K562 (cell line): ENCODE results near the gene RAD51D. TPM values are rescaled to one million over a fixed set of nuclear protein-coding genes. Genes with fewer than 3 reads are reported as not detected.

Experiments
- CHCHD3 ChIP-seq: fragments of 250-450 bp; sonication (Bioruptor Pico); IDR thresholded peaks from 2 replicates; pipeline ENCODE4 v2.1.2; 2022; ENCODE audit warnings: mild to moderate bottlenecking
- DPF2 ChIP-seq: fragments of 450-650 bp; IDR thresholded peaks from 2 replicates; pipeline ENCODE4 v1.6.1; 2016
- EHMT2 ChIP-seq: fragments of 450-650 bp; IDR thresholded peaks from 2 replicates; pipeline ENCODE4 v1.6.1; 2018; ENCODE audit warnings: antibody characterized with exemption
- FOS ChIP-seq: IDR thresholded peaks from 3 replicates; pipeline ENCODE4 v1.6.1; 2011; ENCODE audit not compliant: insufficient read length; ENCODE audit errors: extremely low read depth
- FOXK1 ChIP-seq: sonication (generic); formaldehyde crosslinking; IDR thresholded peaks from 2 replicates; pipeline ENCODE4 v1.8.0; 2022; ENCODE audit warnings: missing genetic modification reagents, mild to moderate bottlenecking, borderline replicate concordance
- HOXB6 ChIP-seq: fragments of 250-450 bp; sonication (Bioruptor Pico); IDR thresholded peaks from 2 replicates; pipeline ENCODE4 v1.5.1; 2022; ENCODE audit warnings: mild to moderate bottlenecking, borderline replicate concordance
- MTA2 ChIP-seq: fragments of 450-650 bp; IDR thresholded peaks from 2 replicates; pipeline ENCODE4 v1.6.1; 2016; ENCODE audit warnings: low read depth
- MYC ChIP-seq, 2 experiments: fragments of 250-450 bp in 1 of 2; sonication (Bioruptor Pico) in 1 of 2; IDR thresholded peaks; 2 replicates each; pipeline versions ENCODE4 v1.5.1 to v1.6.1; 2012 to 2021; ENCODE audit warnings: low read depth in 2 of 2, borderline replicate concordance in 1 of 2, improper control_type of control experiment in 1 of 2, low read length in 1 of 2, mild to moderate bottlenecking in 1 of 2, moderate library complexity in 1 of 2
- NR4A1 ChIP-seq, 2 experiments: fragments of 250-450 bp in 1 of 2; fragments of 450-650 bp in 1 of 2; sonication (Bioruptor Pico) in 1 of 2; IDR thresholded peaks; 2 replicates each; pipeline versions ENCODE4 v1.4.0 to v1.6.1; 2016 to 2020; ENCODE audit warnings: mild to moderate bottlenecking in 2 of 2, missing compliant biosample characterization in 1 of 2, missing genetic modification characterization in 1 of 2, moderate library complexity in 1 of 2
- RBM34 ChIP-seq: fragments of 200-400 bp; formaldehyde crosslinking; IDR thresholded peaks from 2 replicates; pipeline ENCODE4 v1.6.1; 2018; ENCODE audit warnings: low read length, borderline replicate concordance; ENCODE audit not compliant: insufficient read depth
- TAF15 ChIP-seq: fragments of 200-400 bp; formaldehyde crosslinking; IDR thresholded peaks from 2 replicates; pipeline ENCODE4 v1.6.1; 2017; ENCODE audit warnings: mild to moderate bottlenecking, low read depth, low read length, moderate library complexity
- TBL1XR1 ChIP-seq, 2 experiments: IDR thresholded peaks; 2 replicates each; pipeline ENCODE4 v1.6.1; 2012; ENCODE audit warnings: improper control_type of control experiment in 2 of 2, low read length in 2 of 2, mild to moderate bottlenecking in 1 of 2
- ZBTB17 ChIP-seq: fragments of 450-650 bp; formaldehyde crosslinking; IDR thresholded peaks from 2 replicates; pipeline ENCODE4 v1.4.0; 2020; ENCODE audit warnings: mild to moderate bottlenecking
- ZC3H11A ChIP-seq: IDR thresholded peaks from 2 replicates; pipeline ENCODE4 v1.6.1; 2012; ENCODE audit warnings: low read depth, low read length, improper control_type of control experiment
- ZNF507 ChIP-seq: conservative IDR thresholded peaks from 2 replicates; pipeline ENCODE4 v1.6.1; 2017; ENCODE audit warnings: missing genetic modification characterization, missing compliant biosample characterization
- polyA plus RNA-seq, 8 experiments: library from polyadenylated mRNA; depleted of rRNA in 4 of 8; stranded (reverse) in 5 of 8; unstranded in 3 of 8; fragments of >200 nt; fragmentation: Nextera tagmentation in 2 of 8; fragmentation: Illumina TruSeq in 1 of 8; extraction: Ambion mirVana in 2 of 8; extraction: Trizol in 1 of 8; gene quantifications; 2 replicates each; pipeline versions ENCODE4 v1.2.1 to v1.2.3, GENCODE V29; 2011 to 2014; ENCODE audit warnings: inconsistent platforms in 1 of 8, missing spikeins in 1 of 8
- total RNA-seq, 7 experiments: library from RNA; depleted of rRNA in 6 of 7; stranded (reverse); fragments of >200 nt in 6 of 7; fragmentation: Illumina TruSeq in 2 of 7; extraction: Trizol in 2 of 7; gene quantifications; 2 replicates each; pipeline versions ENCODE4 v1.2.1 to v1.2.3, GENCODE V29; 2011 to 2021; ENCODE audit warnings: low replicate concordance in 1 of 7
- TF ChIP-seq, protein P1 (sequence below): fragments of 250-450 bp; sonication (Bioruptor Pico); IDR thresholded peaks from 2 replicates; pipeline ENCODE4 v1.8.0; 2021; ENCODE audit warnings: mild to moderate bottlenecking, moderate library complexity
- TF ChIP-seq, protein P2 (sequence below): fragments of 250-450 bp; sonication (Bioruptor Pico); IDR thresholded peaks from 2 replicates; pipeline ENCODE4 v1.8.0; 2022; ENCODE audit warnings: moderate library complexity, mild to moderate bottlenecking, inconsistent platforms
- TF ChIP-seq, protein P3 (sequence below): fragments of 200-800 bp; sonication (Bioruptor generic); IDR thresholded peaks from 2 replicates; pipeline ENCODE4 v1.6.1; 2016; ENCODE audit warnings: missing genetic modification characterization, missing compliant biosample characterization

RAD51D gene
- total and polyA plus RNA-seq, 9 of the 15 experiments (the other 6 are each of a cell fraction or from before 2014, with no cell fraction given), result 2.2 to 16.9 (median 8.7) TPM

- TF ChIP-seq, protein P1, sequence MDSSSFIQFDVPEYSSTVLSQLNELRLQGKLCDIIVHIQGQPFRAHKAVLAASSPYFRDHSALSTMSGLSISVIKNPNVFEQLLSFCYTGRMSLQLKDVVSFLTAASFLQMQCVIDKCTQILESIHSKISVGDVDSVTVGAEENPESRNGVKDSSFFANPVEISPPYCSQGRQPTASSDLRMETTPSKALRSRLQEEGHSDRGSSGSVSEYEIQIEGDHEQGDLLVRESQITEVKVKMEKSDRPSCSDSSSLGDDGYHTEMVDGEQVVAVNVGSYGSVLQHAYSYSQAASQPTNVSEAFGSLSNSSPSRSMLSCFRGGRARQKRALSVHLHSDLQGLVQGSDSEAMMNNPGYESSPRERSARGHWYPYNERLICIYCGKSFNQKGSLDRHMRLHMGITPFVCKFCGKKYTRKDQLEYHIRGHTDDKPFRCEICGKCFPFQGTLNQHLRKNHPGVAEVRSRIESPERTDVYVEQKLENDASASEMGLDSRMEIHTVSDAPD (CRISPR knock-in tag), result no peak
- TF ChIP-seq FOS, result no peak
- no peak for TF ChIP-seq HOXB6 (CRISPR knock-in tag)
- no peak for TF ChIP-seq MTA2
- no peak for TF ChIP-seq ZBTB17
- TF ChIP-seq, protein P2, sequence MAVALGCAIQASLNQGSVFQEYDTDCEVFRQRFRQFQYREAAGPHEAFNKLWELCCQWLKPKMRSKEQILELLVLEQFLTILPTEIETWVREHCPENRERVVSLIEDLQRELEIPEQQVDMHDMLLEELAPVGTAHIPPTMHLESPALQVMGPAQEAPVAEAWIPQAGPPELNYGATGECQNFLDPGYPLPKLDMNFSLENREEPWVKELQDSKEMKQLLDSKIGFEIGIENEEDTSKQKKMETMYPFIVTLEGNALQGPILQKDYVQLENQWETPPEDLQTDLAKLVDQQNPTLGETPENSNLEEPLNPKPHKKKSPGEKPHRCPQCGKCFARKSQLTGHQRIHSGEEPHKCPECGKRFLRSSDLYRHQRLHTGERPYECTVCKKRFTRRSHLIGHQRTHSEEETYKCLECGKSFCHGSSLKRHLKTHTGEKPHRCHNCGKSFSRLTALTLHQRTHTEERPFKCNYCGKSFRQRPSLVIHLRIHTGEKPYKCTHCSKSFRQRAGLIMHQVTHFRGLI (CRISPR knock-in tag), result no peak
- no peak for TF ChIP-seq ZC3H11A
- no peak for TF ChIP-seq CHCHD3
- no peak for TF ChIP-seq TAF15
- peak; percentile 81 for TF ChIP-seq MYC (IDR thresholded peaks at IDR 0.05; ENCODE audit: low read depth, low read length)
- peak; percentile 82; the same call in 1 of the 2 replicates for TF ChIP-seq MYC (CRISPR knock-in tag; IDR thresholded peaks at IDR 0.05; ENCODE audit: borderline replicate concordance, low read depth)
- no peak for TF ChIP-seq FOXK1
- no peak for TF ChIP-seq TBL1XR1 (IDR thresholded peaks at IDR 0.05; ENCODE audit: low read length in 2 of 2)
- no peak for TF ChIP-seq ZNF507
- TF ChIP-seq DPF2, result no peak
- TF ChIP-seq, protein P3, sequence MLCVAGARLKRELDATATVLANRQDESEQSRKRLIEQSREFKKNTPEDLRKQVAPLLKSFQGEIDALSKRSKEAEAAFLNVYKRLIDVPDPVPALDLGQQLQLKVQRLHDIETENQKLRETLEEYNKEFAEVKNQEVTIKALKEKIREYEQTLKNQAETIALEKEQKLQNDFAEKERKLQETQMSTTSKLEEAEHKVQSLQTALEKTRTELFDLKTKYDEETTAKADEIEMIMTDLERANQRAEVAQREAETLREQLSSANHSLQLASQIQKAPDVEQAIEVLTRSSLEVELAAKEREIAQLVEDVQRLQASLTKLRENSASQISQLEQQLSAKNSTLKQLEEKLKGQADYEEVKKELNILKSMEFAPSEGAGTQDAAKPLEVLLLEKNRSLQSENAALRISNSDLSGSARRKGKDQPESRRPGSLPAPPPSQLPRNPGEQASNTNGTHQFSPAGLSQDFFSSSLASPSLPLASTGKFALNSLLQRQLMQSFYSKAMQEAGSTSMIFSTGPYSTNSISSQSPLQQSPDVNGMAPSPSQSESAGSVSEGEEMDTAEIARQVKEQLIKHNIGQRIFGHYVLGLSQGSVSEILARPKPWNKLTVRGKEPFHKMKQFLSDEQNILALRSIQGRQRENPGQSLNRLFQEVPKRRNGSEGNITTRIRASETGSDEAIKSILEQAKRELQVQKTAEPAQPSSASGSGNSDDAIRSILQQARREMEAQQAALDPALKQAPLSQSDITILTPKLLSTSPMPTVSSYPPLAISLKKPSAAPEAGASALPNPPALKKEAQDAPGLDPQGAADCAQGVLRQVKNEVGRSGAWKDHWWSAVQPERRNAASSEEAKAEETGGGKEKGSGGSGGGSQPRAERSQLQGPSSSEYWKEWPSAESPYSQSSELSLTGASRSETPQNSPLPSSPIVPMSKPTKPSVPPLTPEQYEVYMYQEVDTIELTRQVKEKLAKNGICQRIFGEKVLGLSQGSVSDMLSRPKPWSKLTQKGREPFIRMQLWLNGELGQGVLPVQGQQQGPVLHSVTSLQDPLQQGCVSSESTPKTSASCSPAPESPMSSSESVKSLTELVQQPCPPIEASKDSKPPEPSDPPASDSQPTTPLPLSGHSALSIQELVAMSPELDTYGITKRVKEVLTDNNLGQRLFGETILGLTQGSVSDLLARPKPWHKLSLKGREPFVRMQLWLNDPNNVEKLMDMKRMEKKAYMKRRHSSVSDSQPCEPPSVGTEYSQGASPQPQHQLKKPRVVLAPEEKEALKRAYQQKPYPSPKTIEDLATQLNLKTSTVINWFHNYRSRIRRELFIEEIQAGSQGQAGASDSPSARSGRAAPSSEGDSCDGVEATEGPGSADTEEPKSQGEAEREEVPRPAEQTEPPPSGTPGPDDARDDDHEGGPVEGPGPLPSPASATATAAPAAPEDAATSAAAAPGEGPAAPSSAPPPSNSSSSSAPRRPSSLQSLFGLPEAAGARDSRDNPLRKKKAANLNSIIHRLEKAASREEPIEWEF (CRISPR knock-in tag), result no peak
- no peak for TF ChIP-seq NR4A1 (CRISPR knock-in tag; IDR thresholded peaks at IDR 0.05)
- TF ChIP-seq NR4A1 (tag; IDR thresholded peaks at IDR 0.05), result peak; percentile 63; the same call in 1 of the 2 replicates
- TF ChIP-seq EHMT2, result no peak
- no peak for TF ChIP-seq RBM34
These were observed at the start of gene RAD51D (continued) for GRCh38 chr17:35119370-35120165.
